GM12892 (cell line): ENCODE results near the gene MRPS11.

Source experiments
- POLR2A ChIP-seq: IDR thresholded peaks from 2 replicates; pipeline ENCODE4 v1.6.1; 2011; ENCODE audit warnings: low read depth, low read length, control low read depth
- POLR2AphosphoS5 ChIP-seq: IDR thresholded peaks from 2 replicates; pipeline ENCODE4 v1.6.1; 2011; ENCODE audit warnings: low read depth, low read length, control low read depth

GRCh38 chr15:88509964-88510363 lies 42.5 kb downstream of the MRPS11 start:
- TF ChIP-seq POLR2AphosphoS5 (no peak), POLR2A (no peak)
